Measurements from ENCODE around the gene LLGL2.

The LLGL2 gene

GRCh38 chr17:75514299-75514918, 11.1 kb upstream of the LLGL2 start:
- H3K27ac ChIP-seq = peak overlapping the region; percentile 89
- no peak for TF ChIP-seq CTCF (IDR thresholded peaks at IDR 0.05)
- no peak for TF ChIP-seq ZFX (IDR thresholded peaks at IDR 0.05; ENCODE audit: borderline replicate concordance)

- TF ChIP-seq ZFX (IDR thresholded peaks at IDR 0.05; ENCODE audit: borderline replicate concordance) (no peak), CTCF (IDR thresholded peaks at IDR 0.05) (no peak)
- H3K27ac ChIP-seq = peak overlapping the region; percentile 89
Measured at GRCh38 chr17:75514919-75515495, 10.5 kb upstream of the LLGL2 start.

DNA sequence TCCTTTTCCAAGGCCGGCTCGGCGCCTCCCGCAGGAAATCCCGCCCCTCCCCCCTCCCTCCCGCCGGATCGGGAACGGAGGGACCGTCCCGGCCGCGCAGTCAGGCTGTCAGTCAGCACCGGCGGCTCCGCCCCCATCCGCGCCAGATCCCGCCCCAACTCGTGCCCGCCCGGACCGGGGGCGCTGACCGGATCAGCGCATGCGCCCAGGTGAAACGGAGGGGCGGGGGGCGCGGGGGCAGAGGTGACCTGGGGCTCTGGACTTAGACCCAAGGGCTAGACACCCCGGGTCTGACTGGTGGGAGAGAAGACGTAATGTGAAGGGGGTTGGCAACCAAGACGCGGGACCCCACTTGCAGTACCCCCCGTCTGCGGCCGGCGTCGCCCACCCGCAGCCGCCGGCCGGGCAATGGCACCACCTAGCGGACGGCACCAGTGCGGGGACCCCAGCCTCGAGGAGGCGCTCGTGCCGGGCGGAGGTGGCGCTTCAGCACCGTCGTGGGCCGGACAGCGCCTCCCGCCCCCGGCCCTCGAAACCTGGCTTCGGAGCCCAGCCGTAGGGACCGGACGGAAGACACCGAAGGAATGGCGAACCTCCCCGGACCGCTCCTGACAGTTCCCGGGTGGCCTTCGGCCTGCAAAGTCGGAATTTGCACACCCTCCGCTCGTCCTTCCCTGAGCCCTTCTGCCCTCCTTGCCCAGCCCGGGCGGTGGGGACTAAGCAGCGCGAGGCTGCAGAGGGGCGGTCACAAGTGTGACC, 9.8 kb upstream of the LLGL2 start, which contains the start of gene CASKIN2:
Gene CASKIN2 (minus strand): TSS at position 42 of the 759 bp plus-strand sequence. CDS start 1,733 bp downstream, outside the sequence.
- H3K27ac ChIP-seq = peak within 1 kb of the TSS; percentile 89
- TF ChIP-seq ZFX (IDR thresholded peaks at IDR 0.05; ENCODE audit: borderline replicate concordance) = no peak
- peak; percentile 99 for TF ChIP-seq CTCF (IDR thresholded peaks at IDR 0.05)

GRCh38 chr17:75516255-75516618, 9.3 kb upstream of the LLGL2 start, which contains the start of gene TSEN54:
Gene TSEN54 (plus strand): TSS chr17:75516528. CDS start chr17:75516561, 33 bp downstream.
- TF ChIP-seq ZFX (IDR thresholded peaks at IDR 0.05; ENCODE audit: borderline replicate concordance) (no peak), CTCF (IDR thresholded peaks at IDR 0.05) (no peak)
- peak within 1 kb of the TSS; percentile 89 for H3K27ac ChIP-seq

DNA sequence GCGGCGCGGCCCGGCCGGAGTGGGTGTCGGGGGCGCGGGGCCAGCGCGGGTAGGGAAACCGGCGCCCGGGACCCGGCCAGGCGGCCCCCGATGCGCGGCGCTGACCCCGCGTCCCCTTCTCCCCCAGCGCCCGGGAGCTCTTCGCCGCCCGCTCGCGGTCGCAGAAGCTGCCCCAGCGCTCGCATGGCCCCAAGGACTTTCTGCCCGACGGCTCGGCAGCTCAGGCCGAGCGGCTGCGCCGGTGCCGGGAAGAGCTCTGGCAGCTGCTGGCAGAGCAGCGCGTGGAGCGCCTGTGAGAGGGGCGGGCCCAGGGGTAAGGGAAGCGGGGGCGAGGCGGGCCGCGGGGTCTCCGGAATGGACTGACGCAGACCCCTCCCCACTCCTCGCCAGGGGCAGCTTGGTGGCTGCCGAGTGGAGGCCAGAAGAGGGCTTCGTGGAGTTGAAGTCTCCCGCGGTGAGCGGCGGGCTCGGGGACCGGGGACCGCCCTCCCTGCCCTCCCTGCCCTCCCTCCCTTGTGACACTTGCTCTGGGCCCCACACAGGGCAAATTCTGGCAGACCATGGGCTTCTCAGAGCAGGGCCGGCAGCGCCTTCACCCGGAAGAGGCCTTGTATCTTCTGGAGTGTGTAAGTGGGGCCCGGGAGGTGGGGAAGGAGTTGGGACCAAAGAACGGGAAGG, 8.7 kb upstream of the LLGL2 start:
- TF ChIP-seq ZFX (IDR thresholded peaks at IDR 0.05; ENCODE audit: borderline replicate concordance) (no peak), CTCF (IDR thresholded peaks at IDR 0.05) (no peak)
- peak overlapping the region; percentile 89 for H3K27ac ChIP-seq

DNA sequence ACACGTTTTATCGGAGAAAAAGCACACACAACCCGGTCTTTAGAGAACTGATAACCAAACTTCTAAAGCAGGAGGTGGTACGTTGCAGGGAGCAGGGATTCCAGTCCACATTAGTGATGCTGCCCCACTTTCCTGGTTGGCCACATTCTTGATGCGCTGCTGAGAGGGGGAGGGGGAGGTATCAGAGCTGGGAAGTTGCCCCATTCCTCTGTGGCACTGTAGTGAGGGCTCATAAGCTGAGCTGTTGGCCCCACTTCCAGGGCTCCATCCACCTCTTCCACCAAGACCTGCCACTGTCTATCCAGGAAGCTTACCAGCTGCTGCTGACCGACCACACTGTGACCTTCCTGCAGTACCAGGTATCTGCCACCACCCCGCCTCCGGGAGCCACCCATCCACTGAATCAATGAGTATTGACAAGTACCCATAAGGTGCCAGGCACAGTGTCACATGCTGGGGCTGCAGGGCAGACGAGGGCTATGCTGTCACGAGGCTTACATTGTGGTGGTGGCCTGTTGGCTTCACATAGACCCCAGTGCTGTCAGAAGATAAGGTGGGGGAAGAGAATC, 8.1 kb upstream of the LLGL2 start:
- no peak for TF ChIP-seq ZFX (IDR thresholded peaks at IDR 0.05; ENCODE audit: borderline replicate concordance)
- TF ChIP-seq CTCF (IDR thresholded peaks at IDR 0.05) = peak; percentile 32
- H3K27ac ChIP-seq = peak overlapping the region; percentile 89

Measured in 22Rv1 (cell line).